ENCODE results near the gene UTP25. TPM values are rescaled to one million over a fixed set of nuclear protein-coding genes. Genes with fewer than 3 reads are reported as not detected.

Gene UTP25
- total and polyA plus RNA-seq, 2 experiments from 2014 or later, result 3.6 to 8.9 TPM

DNA sequence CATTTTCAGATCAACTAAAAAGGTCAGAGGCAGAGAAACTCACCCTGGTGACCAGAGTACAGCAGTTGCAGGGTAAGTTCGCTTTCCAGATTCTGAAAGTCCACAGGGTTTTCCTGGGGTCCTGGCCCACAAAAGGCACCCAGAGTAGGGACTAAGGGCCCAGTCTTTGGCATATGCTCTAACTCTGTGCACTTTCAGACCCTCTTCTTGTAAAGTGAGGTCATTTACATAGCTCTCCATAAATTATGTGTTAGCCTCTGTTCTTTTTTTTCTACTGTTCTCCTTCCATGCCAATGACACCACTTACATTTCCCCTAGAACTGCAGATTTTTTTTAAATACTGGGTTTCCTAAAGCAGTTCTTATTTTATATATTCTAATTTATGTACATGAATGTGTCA, 49.7 kb upstream of the UTP25 start (continued):
- no peak for TF ChIP-seq JUNB (IDR thresholded peaks at IDR 0.05; ENCODE audit: unreplicated experiment)
- TF ChIP-seq CREB1 (CRISPR knock-in tag; IDR thresholded peaks at IDR 0.05; ENCODE audit: low read depth), result no peak
- no peak for TF ChIP-seq ZNF114 (CRISPR knock-in tag; IDR thresholded peaks at IDR 0.05)
- TF ChIP-seq, protein P1, sequence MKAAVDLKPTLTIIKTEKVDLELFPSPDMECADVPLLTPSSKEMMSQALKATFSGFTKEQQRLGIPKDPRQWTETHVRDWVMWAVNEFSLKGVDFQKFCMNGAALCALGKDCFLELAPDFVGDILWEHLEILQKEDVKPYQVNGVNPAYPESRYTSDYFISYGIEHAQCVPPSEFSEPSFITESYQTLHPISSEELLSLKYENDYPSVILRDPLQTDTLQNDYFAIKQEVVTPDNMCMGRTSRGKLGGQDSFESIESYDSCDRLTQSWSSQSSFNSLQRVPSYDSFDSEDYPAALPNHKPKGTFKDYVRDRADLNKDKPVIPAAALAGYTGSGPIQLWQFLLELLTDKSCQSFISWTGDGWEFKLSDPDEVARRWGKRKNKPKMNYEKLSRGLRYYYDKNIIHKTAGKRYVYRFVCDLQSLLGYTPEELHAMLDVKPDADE (IDR thresholded peaks at IDR 0.05), result no peak
- TF ChIP-seq, protein P2, sequence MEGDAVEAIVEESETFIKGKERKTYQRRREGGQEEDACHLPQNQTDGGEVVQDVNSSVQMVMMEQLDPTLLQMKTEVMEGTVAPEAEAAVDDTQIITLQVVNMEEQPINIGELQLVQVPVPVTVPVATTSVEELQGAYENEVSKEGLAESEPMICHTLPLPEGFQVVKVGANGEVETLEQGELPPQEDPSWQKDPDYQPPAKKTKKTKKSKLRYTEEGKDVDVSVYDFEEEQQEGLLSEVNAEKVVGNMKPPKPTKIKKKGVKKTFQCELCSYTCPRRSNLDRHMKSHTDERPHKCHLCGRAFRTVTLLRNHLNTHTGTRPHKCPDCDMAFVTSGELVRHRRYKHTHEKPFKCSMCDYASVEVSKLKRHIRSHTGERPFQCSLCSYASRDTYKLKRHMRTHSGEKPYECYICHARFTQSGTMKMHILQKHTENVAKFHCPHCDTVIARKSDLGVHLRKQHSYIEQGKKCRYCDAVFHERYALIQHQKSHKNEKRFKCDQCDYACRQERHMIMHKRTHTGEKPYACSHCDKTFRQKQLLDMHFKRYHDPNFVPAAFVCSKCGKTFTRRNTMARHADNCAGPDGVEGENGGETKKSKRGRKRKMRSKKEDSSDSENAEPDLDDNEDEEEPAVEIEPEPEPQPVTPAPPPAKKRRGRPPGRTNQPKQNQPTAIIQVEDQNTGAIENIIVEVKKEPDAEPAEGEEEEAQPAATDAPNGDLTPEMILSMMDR (conservative IDR thresholded peaks at IDR 0.05; ENCODE audit: low read depth in 2 of 2), result no peak
- no peak for TF ChIP-seq EZH2phosphoT487 (IDR thresholded peaks at IDR 0.05; ENCODE audit: unreplicated experiment)
- no peak for TF ChIP-seq POLR2AphosphoS5 (IDR thresholded peaks at IDR 0.05; ENCODE audit: low read depth)
- no peak for TF ChIP-seq NANOG (IDR thresholded peaks at IDR 0.05; ENCODE audit: borderline replicate concordance)
- no peak for TF ChIP-seq EZH2 (IDR thresholded peaks at IDR 0.05; ENCODE audit: low read depth, unreplicated experiment)
- TF ChIP-seq ZNF331 (CRISPR knock-in tag; IDR thresholded peaks at IDR 0.05; ENCODE audit: low read depth), result no peak
- TF ChIP-seq, protein P3, sequence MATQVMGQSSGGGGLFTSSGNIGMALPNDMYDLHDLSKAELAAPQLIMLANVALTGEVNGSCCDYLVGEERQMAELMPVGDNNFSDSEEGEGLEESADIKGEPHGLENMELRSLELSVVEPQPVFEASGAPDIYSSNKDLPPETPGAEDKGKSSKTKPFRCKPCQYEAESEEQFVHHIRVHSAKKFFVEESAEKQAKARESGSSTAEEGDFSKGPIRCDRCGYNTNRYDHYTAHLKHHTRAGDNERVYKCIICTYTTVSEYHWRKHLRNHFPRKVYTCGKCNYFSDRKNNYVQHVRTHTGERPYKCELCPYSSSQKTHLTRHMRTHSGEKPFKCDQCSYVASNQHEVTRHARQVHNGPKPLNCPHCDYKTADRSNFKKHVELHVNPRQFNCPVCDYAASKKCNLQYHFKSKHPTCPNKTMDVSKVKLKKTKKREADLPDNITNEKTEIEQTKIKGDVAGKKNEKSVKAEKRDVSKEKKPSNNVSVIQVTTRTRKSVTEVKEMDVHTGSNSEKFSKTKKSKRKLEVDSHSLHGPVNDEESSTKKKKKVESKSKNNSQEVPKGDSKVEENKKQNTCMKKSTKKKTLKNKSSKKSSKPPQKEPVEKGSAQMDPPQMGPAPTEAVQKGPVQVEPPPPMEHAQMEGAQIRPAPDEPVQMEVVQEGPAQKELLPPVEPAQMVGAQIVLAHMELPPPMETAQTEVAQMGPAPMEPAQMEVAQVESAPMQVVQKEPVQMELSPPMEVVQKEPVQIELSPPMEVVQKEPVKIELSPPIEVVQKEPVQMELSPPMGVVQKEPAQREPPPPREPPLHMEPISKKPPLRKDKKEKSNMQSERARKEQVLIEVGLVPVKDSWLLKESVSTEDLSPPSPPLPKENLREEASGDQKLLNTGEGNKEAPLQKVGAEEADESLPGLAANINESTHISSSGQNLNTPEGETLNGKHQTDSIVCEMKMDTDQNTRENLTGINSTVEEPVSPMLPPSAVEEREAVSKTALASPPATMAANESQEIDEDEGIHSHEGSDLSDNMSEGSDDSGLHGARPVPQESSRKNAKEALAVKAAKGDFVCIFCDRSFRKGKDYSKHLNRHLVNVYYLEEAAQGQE (IDR thresholded peaks at IDR 0.05; ENCODE audit: unreplicated experiment), result no peak

DNA sequence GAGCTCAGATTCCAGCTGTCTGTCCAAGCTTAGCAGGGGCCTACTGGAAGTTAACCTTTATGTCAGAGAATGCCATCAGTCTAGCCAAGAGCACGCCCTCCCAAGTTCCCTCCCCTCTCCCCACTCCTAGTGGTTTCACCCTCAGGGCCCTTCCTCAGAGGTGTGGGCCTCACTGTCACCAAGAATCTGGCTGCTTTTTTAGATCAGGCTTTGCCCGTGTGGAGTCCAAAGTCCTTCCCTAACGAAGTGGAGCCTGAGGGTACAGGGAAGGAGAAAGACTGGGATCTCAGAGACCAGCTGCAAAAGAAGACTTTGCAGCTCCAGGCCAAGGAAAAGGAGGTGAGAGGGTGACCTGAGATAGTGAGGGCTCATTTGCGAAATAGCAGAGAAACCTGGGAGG, 47.5 kb upstream of the UTP25 start:
- no peaks in the 10 kb centered on the region; the same call in 1 of the 2 replicates for H4K20me1 ChIP-seq (replicated peaks; ENCODE audit: insufficient read depth)
- DNase-seq (ENCODE audit: low spot score), result no peak
- no peak overlapping the region for H2AFZ ChIP-seq
- no peak for TF ChIP-seq ZNF114 (CRISPR knock-in tag; IDR thresholded peaks at IDR 0.05)
- H3K36me3 ChIP-seq (ENCODE audit: insufficient read depth), result no peaks in the 10 kb centered on the region
- H3F3A ChIP-seq (replicated peaks; ENCODE audit: low read depth), result no peaks in the 10 kb centered on the region
- no peaks in the 10 kb centered on the region for H3K27me3 ChIP-seq (ENCODE audit: insufficient read depth)
- Mint-ChIP-seq H3K27ac (no peak overlapping the region), H3K4me1 (peaks cover 9% of the 10 kb centered on the region), H3K36me3 (ENCODE audit: low read depth) (peaks cover 7% of the 10 kb centered on the region; the same call in 2 of the 3 replicates), H3K4me3 (no peak overlapping the region), H3K9me3 (peaks cover 2% of the 10 kb centered on the region; the same call in 1 of the 3 replicates), H3K27me3 (ENCODE audit: insufficient read depth, low read depth, poor library complexity) (peaks cover 5% of the 10 kb centered on the region)
- peaks cover 4% of the 10 kb centered on the region; the same call in 1 of the 2 replicates for H3K4me1 ChIP-seq (ENCODE audit: insufficient read depth)
- no peak overlapping the region for H3K4me2 ChIP-seq
- H3K79me2 ChIP-seq (replicated peaks; ENCODE audit: insufficient read depth), result no peaks in the 10 kb centered on the region; the same call in 1 of the 2 replicates
- ATAC-seq, result no peak
- H3K27ac ChIP-seq (ENCODE audit: low read depth), result no peak overlapping the region
- H3K9me2 ChIP-seq (ENCODE audit: insufficient read depth), result no peaks in the 10 kb centered on the region
- H3K4me3 ChIP-seq, result no peak overlapping the region
